IPS DF 6.9 (cell line): ENCODE measurements around the gene APP.

ENCODE experiments used
- DNase-seq: peaks from one replicate; pipeline ENCODE4 v3.0.0-alpha.2; 2013; ENCODE audit warnings: low read depth, low spot score
- H3K27ac ChIP-seq: one replicate; pipeline ENCODE4 v1.5.1; 2013; ENCODE audit warnings: low read length, control low read depth
- H3K27me3 ChIP-seq: 2 replicates; pipeline ENCODE4 v1.6.1; 2013; ENCODE audit warnings: mild to moderate bottlenecking, low read length; ENCODE audit not compliant: control insufficient read depth, insufficient read depth
- H3K36me3 ChIP-seq: 2 replicates; pipeline ENCODE4 v1.6.1; 2013; ENCODE audit warnings: low read length; ENCODE audit not compliant: control insufficient read depth, insufficient read depth
- H3K4me1 ChIP-seq: 2 replicates; pipeline ENCODE4 v1.6.1; 2013; ENCODE audit warnings: low read length; ENCODE audit not compliant: control insufficient read depth, insufficient read depth
- H3K4me3 ChIP-seq: 2 replicates; pipeline ENCODE4 v1.5.1; 2013; ENCODE audit warnings: mild to moderate bottlenecking, low read length
- H3K9me3 ChIP-seq: 2 replicates; pipeline ENCODE4 v1.6.1; 2013; ENCODE audit warnings: low read length, inconsistent platforms; ENCODE audit not compliant: control insufficient read depth, insufficient read depth
- WGBS: extraction: QIAGEN DNeasy Blood & Tissue Kit; methylation state at CpG from one replicate; pipeline ENCODE4 v1.1.7; 2013; ENCODE audit warnings: mixed read lengths, missing lambda C conversion rate; ENCODE audit not compliant: insufficient read length, insufficient coverage; 5-methylcytosine and 5-hydroxymethylcytosine counted together

Gene APP

GRCh38 chr21:26100573-26100972, 70.0 kb downstream of the APP start:
- H3K4me3 ChIP-seq: no peak overlapping the region
- peaks cover 1% of the 10 kb centered on the region; the same call in 1 of the 2 replicates for H3K4me1 ChIP-seq
- no peak for DNase-seq
- H3K9me3 ChIP-seq: no peaks in the 10 kb centered on the region
- H3K36me3 ChIP-seq: no peaks in the 10 kb centered on the region
- H3K27ac ChIP-seq: no peak overlapping the region
- WGBS: no CpG with 5 or more reads among the region's 2 CpGs
- H3K27me3 ChIP-seq: no peaks in the 10 kb centered on the region

DNA sequence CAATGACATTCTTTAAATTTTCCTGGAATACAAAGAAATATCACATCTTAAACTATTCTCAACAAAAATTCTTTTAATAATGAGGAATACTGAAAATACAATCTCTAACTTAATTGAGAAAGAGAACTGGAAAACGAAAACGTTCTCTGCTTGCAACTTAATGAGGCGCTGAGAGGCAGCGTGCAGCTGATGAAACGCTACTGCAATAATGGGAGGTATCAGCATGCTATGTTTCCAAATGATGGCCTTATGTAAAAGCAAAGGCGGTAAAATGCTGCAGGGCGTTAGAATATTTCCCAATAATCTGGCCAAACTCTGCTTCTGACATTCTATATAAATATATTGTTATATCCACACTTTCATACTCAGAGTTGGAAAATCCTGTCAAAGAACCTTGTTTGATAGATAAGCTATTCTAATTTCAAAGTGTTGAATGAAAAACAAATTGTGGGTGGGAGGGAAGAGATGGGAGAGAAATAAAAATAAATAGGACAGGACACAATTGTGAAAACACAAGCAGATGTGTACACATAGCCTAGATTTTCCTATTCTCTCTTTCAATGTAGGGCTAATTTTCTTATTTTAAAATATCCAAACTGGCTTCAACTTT, 70.9 kb downstream of the APP start:
- H3K4me1 ChIP-seq: peaks cover 1% of the 10 kb centered on the region; the same call in 1 of the 2 replicates
- no CpG with 5 or more reads among the region's 7 CpGs for WGBS
- no peak overlapping the region for H3K27ac ChIP-seq
- no peaks in the 10 kb centered on the region for H3K27me3 ChIP-seq
- no peaks in the 10 kb centered on the region for H3K36me3 ChIP-seq
- DNase-seq: no peak
- H3K9me3 ChIP-seq: no peaks in the 10 kb centered on the region
- H3K4me3 ChIP-seq: no peak overlapping the region

DNA sequence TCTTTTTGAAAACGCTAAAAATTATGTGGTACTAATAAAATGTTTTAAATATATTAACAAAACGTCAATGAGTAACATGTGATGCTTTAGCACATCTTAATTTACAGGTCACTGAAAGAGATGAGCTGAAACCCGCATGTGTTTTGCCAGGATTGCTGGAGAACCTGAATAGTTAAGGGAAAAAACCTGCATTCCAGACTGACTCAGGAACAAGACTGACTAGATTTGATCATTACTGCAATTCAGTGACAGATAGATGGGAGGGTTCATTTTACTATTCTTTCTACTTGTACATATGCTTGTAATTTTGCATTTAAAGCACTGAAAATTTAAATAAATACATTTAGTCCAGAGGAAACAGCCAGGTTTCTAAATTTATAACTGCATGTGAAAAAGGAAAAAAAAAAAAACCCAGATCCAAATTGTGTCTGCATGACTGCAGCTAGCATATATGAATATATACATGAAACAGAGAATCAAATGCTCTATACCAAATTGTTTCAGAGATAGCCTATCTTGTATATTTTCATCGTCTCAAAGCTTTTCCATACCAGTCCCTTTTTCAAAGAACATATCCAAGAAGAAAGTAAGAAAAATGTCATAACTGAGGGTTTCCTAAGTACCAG, 71.7 kb downstream of the APP start:
- H3K9me3 ChIP-seq: no peaks in the 10 kb centered on the region
- peaks cover 1% of the 10 kb centered on the region; the same call in 1 of the 2 replicates for H3K4me1 ChIP-seq
- H3K27ac ChIP-seq: no peak overlapping the region
- no peak for DNase-seq
- WGBS: no CpG with 5 or more reads among the region's 4 CpGs
- no peaks in the 10 kb centered on the region for H3K36me3 ChIP-seq
- no peaks in the 10 kb centered on the region for H3K27me3 ChIP-seq
- H3K4me3 ChIP-seq: no peak overlapping the region

DNA sequence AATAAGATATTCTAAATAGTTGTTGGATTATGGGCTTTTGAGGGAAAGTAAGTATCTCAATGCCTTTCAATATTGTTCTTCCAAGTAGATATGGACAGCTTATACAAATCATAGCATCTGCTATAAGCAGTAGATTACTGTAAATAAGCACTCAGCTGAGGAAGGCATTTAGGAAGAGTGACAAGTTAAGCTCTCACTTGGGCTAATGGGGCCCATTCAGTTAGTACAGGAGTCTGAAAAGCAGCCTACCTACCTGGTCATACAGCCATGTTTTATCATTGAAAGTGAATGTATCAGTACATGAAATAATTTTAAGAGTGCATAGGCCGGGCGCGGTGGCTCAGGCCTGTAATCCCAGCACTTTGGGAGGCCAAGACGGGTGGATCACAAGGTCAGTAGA, 73.1 kb downstream of the APP start:
- Histone ChIP-seq H3K36me3 (no peaks in the 10 kb centered on the region), H3K4me1 (peaks cover 1% of the 10 kb centered on the region; the same call in 1 of the 2 replicates), H3K27me3 (no peaks in the 10 kb centered on the region), H3K4me3 (no peak overlapping the region), H3K9me3 (no peaks in the 10 kb centered on the region), H3K27ac (no peak overlapping the region)
- WGBS: no CpG with 5 or more reads among the region's 4 CpGs
- DNase-seq: no peak

- H3K27me3 ChIP-seq: no peaks in the 10 kb centered on the region
- H3K36me3 ChIP-seq: no peaks in the 10 kb centered on the region
- H3K9me3 ChIP-seq: no peaks in the 10 kb centered on the region
- no CpG with 5 or more reads among the region's 13 CpGs for WGBS
- H3K4me1 ChIP-seq: peaks cover 1% of the 10 kb centered on the region
- no peak overlapping the region for H3K27ac ChIP-seq
- DNase-seq: no peak
- no peak overlapping the region for H3K4me3 ChIP-seq
These were observed 73.8 kb downstream of the APP start for GRCh38 chr21:26096494-26097371.

DNA sequence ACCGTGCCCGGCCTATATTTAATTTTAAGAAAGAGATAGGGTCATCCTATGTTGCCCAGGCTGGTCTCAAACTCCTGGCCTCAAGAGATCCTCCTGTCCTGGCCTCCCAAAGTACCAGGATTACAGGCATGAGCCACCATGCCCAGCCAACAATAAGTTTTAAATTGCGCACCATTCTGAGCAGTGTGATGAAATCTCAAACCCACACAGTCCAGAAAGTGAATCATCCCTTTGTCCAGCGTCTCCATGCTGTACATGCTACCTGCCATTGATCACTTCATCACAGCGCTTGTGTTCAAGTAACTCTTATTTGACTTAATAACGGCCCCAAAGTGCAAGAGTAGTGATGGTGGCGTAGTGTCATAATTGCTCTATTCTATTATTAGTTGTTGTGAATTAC, 75.4 kb downstream of the APP start:
- H3K27me3 ChIP-seq: no peaks in the 10 kb centered on the region
- WGBS: no CpG with 5 or more reads among the region's 7 CpGs
- no peak overlapping the region for H3K4me3 ChIP-seq
- no peaks in the 10 kb centered on the region for H3K36me3 ChIP-seq
- H3K27ac ChIP-seq: no peak overlapping the region
- no peaks in the 10 kb centered on the region for H3K9me3 ChIP-seq
- peaks cover 1% of the 10 kb centered on the region for H3K4me1 ChIP-seq
- no peak for DNase-seq

- no peaks in the 10 kb centered on the region; the same call in none of the 2 replicates for H3K4me1 ChIP-seq
- no peak overlapping the region for H3K4me3 ChIP-seq
- WGBS: no CpG with 5 or more reads among the region's 3 CpGs
- H3K27ac ChIP-seq: no peak overlapping the region
- no peak for DNase-seq
- H3K36me3 ChIP-seq: no peaks in the 10 kb centered on the region
- no peaks in the 10 kb centered on the region for H3K27me3 ChIP-seq
- H3K9me3 ChIP-seq: no peaks in the 10 kb centered on the region
These were observed 77.4 kb downstream of the APP start for GRCh38 chr21:26093122-26093521.

GRCh38 chr21:26091480-26092018, 79.0 kb downstream of the APP start:
- no peaks in the 10 kb centered on the region for H3K36me3 ChIP-seq
- H3K4me3 ChIP-seq: no peak overlapping the region
- no peak for DNase-seq
- H3K9me3 ChIP-seq: no peaks in the 10 kb centered on the region
- H3K4me1 ChIP-seq: no peaks in the 10 kb centered on the region; the same call in none of the 2 replicates
- no peak overlapping the region for H3K27ac ChIP-seq
- H3K27me3 ChIP-seq: no peaks in the 10 kb centered on the region
- WGBS: no CpG with 5 or more reads among the region's 5 CpGs

DNA sequence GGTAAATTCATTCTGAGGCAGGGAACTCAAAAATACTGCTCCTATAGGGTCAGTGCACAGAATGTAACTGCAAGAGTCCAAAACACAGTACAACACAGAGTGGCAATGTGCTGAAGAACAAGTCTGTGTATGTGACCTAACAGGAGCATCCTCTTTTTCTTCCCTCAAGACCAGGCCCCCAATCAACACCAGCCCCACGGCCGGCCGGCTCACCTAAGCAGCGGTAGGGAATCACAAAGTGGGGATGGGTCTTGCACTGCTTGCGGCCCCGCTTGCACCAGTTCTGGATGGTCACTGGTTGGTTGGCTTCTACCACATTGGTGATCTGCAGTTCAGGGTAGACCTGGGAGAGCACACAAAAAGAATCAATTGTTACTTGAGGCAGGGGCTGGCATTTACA, 80.8 kb downstream of the APP start:
- DNase-seq: no peak
- Histone ChIP-seq H3K36me3 (no peaks in the 10 kb centered on the region), H3K27me3 (no peaks in the 10 kb centered on the region), H3K9me3 (no peaks in the 10 kb centered on the region), H3K4me3 (no peak overlapping the region), H3K27ac (no peak overlapping the region), H3K4me1 (no peaks in the 10 kb centered on the region; the same call in none of the 2 replicates)
- no CpG with 5 or more reads among the region's 6 CpGs for WGBS

DNA sequence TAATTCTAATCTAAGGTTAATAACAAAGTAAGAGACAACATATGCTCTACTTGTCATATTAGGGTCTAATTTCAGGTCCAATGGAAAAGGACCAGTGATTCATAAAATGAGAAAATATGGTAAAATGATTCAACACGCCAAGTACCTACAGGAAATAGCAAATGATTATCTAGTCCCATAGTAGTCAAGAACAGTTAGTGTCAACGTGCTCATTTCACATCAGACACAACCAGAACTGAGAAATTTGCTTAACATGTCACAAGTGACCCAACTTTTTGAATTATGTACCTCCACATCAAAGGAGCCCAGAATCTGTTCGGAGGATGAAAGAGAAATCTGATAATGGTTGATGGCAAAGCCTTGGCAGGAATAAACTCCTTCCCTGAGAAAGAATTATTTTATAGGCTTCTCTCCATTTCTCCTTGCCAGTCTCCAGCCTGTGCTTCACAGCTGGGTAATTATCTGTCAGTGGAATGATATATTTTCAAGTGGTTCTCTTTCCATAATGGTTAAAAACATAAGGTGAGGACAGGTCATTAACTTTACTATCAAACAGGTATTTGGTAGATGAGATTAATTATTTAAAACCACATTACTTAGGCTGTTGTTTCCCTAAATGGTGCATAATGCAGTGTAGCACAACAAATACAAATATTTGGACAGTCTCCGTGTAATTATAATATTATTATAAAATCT, 83.2 kb downstream of the APP start:
- Histone ChIP-seq H3K27me3 (no peaks in the 10 kb centered on the region), H3K9me3 (no peaks in the 10 kb centered on the region), H3K4me1 (no peaks in the 10 kb centered on the region; the same call in none of the 2 replicates), H3K27ac (no peak overlapping the region), H3K4me3 (no peak overlapping the region), H3K36me3 (no peaks in the 10 kb centered on the region)
- WGBS: no CpG with 5 or more reads among the region's 4 CpGs
- DNase-seq: no peak
